Activated T-helper 1 cell treated with anti-CD3 and anti-CD28 coated beads, Interleukin-2, amount 50 U/mL, for 16 hours (primary cell): ENCODE measurements around the gene TEKTIP1.
"Not testable (repeated sequence)": the region's sequence is repeated elsewhere in the genome, so short reads cannot be mapped to it uniquely, and the experiment has no call there.

Source experiments
- DNase-seq, 2 donors: peaks; one replicate each; pipeline ENCODE4 v3.0.0-alpha.2; 2020; ENCODE audit warnings: low read depth in 1 of 2, low spot score in 1 of 2

TEKTIP1 gene

DNA sequence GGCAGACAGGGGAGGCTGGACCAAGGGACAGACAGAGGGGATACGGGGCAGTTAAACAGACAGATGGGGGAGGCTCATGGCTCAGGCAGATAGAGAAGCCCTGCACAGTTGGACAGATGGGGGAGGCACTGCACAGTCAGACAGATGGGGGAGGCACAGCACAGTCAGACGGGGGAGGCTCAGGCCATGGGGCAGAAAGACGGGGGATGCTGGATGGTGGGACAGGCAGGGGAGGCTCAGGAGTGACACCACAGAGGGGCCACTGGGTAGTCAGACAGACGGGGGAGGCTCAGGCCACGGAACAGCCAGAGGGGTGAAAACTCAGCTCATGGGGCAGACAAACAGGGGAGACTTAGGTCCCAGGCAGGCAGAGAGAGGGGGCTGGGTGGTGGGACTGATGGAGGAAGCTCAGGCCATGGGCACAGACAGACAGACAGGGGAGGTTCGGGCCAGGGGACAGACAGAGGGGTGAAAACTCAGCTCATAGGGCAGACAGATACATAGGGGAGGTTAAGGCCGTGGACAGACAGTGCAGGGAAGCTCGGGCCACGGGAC is 17.5 kb downstream of the TEKTIP1 start:
- no peak for DNase-seq

DNA sequence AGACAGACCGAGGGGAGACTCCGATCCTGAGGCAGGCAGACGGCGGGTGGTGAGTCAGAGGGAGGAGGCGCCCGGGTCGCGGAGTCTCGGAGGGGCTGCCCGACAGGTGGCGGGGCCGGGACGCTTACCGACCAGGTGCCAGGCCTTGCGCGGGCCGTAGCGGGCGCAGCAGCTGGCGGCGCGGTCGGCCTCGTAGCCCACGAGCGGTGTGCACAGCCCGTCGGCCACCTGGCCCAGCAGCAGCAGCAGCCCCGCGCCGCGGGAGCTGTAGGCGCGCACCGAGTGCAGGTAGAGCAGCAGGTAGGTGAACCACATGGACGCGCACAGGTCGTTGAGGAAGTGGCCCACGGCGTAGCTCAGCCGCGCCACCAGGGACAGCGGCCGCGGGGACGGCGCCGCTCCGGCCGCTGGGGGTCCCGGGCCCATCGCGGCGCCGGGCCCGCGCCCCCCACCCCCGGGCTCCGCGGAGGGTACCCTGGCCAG is 18.0 kb downstream of the TEKTIP1 start:
- peak; percentile 28 to 51 for DNase-seq

DNA sequence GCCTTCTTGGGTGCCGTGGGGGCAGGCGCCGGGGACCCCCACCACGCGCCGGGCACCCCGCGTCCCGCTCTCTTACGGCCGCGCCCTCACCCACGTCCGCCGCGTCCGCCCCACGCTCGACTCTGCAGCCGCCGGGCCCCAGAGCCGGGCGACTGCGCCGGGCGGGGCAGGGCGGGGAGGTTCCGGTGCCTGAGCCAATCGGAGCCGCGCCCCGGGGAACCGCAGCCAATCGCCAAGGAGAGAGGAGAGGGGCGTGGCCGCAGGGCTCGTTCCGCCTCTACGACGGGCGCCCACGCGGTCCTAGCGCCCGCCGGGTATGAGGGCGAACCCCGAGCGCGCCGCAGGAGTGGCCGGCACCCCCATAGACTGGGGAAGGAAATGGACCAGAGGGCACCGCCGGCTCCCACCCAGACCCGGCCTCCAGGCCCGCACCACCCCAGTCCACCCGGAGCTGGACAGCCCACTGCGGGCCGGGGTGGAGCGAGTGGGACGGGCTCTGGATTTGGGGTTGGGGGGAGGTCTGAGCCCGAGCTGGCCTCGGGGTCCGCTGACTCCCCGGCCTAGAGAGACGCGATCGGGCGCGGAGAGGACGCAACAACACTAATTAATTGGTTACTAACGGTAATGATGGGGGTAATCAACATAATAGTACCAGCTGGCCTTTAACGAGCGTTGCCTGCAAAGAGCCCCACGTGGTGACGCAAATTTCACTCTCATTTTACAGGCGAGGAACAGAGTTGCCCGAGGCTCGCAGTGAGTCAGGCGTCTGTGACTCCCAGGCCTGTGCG is 18.7 kb downstream of the TEKTIP1 start, which contains the start of gene MFSD12:
MFSD12 (minus strand) TSS at position 126 of the 788 bp plus-strand sequence. CDS start 183 bp downstream, outside the sequence.
- DNase-seq, result peak; percentile 87 to 93

DNA sequence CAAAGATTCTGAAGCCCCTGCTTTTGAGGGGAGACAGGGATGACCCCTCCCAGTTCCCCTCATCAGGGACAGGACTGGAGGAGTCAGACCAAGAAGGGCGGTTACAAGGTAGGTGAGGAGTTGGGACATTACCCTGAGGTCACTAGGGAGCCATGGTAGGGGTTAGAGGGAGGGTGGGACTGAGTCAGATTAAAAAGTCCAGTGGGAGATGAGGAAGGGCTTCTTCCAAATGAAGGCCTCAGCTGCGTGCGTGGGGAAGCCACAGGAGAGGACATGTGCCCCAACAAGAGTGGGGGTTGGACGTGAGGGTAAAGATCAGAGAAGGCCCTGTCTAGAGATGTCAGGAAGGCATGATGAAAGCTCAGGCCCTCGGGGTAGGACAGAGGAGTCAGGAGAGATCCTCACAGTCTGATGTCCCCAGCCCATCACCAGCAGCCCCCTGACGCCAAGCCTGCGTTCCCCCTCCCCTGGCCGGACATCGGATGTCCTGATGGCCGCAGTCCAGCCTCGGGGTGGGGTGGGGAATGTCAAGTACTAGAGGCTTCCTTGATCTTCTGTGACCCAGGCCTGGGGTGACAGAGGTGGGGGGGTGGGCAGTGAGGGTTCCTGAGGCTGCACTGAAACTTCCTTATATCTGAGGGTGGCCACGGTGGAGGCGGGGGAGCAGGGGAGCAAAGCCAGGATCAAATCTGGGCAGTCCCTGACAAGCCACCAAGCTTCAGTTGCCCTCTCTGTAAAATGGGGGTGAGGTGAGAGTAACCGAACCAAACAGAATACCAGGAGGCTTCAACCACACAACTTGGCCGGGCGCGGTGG is 24.9 kb downstream of the TEKTIP1 start:
- no peak for DNase-seq

DNA sequence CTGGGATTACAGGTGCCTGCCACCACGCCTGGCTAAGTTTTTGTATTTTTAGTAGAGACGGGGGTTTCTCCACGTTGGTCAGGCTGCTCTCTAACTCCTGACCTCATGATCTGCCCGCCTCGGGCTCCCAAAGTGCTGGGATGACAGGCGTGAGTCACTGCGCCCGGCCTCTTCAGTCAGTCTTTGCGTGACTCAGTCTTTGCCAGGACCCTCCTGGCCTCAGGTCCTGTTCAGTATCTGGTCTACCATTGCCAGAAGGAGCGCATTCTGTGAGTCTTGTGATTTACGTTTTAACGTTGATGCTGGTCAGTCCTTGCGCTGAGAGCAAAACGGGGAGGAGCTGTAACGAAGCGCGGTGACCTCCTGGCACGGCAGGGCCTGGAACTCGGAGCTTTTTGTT is 26.2 kb downstream of the TEKTIP1 start:
- no peak for DNase-seq

DNA sequence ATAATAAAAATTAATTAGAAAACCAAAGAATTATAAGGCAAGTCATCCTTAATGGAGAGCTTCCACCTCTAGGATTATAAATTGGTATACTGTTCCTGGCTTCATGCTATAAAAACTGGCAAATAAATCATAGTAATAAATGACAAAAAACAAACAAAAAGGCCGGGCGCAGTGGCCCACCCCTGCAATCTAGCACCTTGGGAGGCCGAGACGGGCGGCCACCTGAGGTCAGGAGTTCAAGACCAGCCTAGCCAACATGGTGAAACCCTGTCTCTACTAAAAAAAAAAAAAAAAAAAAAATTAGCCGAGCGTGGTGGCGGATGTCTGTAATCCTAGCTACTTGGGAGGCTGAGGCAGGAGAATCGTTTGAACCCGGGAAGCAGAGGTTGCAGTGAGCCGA is 31.1 kb downstream of the TEKTIP1 start:
- DNase-seq, result not testable (repeated sequence)

DNA sequence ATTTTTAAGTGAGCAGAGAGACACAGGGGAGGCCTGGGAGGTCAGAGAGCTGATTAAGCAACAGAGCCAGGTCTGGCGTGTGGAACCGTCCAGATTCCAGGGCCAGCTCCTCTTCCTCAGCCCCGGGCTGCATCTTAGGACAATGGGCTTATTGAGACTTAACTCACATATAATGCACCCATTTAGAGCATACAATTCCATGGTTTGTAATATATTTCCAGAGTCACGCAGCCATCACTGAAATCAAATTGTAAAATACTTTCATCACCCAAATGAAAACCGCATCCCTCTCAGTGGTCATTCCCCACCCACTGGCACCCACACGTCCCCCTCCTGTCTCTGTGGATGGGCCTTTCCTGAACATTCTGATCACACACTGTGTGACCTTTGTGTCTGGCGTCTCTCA is 31.6 kb downstream of the TEKTIP1 start:
- DNase-seq, result no peak

DNA sequence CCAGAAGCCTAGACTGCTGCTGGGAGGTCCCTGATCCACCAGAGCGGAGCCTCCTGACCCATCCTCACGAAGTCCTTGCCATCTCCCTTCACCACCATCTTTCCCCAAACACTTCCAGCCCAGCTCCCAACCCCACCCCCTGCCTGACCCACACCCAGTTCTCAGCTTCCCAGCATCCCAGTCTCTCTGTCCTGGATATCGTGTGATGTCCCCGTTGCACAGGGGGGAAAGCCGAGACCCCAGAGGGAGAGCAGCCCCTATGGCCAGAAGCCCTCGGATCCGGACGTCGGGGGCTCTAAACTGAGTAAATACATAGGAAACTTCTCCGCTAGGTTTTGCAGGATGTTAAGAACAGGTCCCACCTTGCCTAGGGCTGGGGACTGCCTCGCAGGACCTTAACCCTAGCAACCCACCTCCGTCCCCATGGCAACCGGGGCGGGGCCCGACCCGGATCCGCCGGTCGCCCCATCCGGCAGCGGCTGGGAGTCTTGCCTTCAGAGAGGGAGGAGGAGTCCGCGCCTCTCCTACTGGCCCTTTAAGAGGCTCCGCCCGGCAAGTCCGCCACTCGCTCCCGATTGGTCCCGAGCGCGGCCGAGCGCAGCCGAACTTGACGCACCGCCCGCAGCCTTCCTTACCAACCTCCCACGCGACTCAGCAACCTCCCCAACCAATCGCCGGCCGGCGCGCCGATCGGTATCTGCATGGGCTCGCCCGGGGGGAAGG is 33.3 kb downstream of the TEKTIP1 start:
- peak; percentile 99 to 100 for DNase-seq

DNA sequence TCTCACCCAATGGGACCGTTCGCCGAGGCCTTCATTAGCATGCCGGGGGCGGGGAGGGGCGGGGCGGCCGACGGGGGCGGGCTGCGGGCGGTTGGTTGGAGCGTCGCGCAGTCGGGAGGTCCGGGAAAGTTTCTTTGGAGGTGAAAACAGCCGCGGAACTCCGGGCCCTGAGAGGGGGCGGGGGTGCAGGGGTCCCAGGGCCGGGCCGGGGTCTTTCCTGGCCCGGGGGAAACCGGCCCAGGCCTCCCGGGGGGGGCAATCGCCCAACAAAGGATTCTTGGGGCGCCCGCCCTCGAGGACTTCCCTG is 33.8 kb downstream of the TEKTIP1 start, which contains the start of gene HMG20B:
HMG20B (plus strand) TSS at position 90 of the 307 bp plus-strand sequence. CDS start 366 bp downstream, outside the sequence.
- no peak for DNase-seq

DNA sequence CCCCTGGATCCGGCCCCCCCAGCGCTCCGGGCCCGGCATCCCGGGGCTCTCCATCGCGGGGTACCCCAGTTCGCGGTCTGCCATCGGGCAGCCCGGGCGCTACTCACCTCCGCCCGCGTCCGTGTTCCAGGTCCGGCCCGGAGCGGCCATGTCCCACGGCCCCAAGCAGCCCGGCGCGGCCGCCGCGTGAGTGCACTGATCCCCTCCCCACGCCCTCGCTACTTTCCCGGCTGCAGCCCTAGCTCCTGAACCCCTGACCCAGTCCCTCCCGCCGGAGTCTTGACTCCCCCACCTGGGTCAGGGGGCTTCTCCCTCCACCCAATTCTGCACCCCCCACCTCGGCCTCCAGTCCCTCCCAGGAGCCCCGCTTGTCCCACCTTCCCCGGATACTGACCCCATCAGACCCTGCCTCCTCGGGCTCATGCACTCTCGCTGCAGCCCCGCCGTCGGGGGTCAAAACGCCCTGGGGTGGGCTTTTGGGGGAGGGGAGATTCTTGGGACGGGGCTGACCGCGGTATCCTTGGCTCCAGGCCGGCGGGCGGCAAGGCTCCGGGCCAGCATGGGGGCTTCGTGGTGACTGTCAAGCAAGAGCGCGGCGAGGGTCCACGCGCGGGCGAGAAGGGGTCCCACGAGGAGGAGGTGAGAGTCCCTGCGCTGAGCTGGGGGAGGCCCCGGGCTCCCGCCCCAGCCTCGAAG is 34.3 kb downstream of the TEKTIP1 start:
- no peak for DNase-seq

DNA sequence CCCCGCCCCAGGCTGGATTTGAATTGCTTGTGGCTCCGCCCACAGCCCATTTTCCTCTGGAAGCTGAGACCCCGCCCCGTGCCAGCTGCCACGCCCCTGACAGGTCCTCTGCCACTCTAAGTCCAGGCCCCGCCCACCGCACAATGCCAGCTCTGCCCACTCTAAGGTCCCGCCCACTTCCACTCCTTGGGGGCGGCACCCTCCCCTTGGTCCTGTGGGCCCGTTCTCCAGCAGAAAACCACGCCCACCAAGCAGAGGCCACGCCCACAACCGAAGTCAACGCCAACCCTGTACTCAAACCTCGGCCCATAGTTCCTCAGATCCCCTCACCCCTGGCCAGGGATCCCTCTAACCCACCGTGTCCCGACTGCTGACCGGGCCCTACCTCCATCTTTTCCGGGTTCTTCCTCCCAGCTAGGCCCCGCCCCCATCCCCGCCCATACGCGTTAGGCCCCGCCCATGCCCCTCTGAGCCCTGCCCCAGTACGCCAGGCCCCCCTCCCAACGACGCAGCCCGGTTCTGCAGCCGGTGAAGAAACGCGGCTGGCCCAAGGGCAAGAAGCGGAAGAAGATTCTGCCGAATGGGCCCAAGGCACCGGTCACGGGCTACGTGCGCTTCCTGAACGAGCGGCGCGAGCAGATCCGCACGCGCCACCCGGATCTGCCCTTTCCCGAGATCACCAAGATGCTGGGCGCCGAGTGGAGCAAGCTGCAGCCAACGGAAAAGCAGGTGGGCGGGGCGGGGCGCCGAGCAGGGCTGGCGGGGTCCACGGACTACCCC is 35.1 kb downstream of the TEKTIP1 start:
- DNase-seq, result peak; percentile 45 to 60

DNA sequence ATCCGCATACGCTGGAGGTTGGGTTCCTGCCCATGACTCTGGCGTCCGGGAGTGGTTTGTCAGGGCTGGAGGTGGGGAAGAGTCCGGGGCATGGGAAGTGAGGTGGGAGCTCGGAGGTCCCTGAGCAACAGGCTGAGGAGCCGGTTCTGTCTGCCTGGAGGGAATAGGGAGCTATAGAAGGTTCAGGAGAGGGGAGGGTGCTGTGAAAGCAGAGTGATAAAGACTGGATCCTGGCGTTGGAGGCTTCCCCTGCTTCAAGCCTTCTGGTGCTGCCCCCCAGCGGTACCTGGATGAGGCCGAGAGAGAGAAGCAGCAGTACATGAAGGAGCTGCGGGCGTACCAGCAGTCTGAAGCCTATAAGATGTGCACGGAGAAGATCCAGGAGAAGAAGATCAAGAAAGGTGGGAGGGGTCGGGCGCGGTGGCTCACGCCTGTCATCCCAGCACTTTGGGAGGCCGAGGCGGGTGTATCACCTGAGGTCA is 36.3 kb downstream of the TEKTIP1 start:
- no peak for DNase-seq

DNA sequence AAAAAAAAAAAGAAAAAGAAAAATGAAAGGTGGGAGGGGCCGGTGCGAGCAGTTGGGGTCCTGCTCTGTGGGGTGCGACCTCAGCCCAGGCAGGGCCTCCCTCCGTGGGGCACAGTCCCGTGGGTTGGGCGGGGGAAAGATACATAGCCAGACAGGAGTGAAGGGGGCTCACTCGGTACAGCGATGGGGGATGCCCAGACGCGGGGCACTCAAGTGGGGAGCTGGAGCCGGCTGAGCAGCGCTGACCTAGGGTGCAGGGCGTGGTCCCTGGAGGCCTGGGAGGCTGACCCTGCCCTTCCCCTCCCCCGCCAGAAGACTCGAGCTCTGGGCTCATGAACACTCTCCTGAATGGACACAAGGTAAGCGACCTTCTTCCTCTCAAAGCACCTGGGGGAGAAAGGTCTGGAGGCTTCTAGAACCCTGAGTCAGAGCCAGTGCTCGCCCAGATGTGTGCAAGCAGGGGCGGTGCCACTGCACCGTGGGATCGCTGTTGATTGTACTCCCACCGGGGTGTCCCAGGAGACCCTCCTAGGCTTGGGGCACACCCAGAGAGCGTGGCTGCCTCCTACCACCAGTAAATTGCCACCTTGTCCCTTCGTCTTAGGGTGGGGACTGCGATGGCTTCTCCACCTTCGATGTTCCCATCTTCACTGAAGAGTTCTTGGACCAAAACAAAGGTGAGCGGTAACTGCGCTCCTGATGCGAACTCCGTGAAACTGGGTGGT is 37.1 kb downstream of the TEKTIP1 start:
- DNase-seq, result no peak

DNA sequence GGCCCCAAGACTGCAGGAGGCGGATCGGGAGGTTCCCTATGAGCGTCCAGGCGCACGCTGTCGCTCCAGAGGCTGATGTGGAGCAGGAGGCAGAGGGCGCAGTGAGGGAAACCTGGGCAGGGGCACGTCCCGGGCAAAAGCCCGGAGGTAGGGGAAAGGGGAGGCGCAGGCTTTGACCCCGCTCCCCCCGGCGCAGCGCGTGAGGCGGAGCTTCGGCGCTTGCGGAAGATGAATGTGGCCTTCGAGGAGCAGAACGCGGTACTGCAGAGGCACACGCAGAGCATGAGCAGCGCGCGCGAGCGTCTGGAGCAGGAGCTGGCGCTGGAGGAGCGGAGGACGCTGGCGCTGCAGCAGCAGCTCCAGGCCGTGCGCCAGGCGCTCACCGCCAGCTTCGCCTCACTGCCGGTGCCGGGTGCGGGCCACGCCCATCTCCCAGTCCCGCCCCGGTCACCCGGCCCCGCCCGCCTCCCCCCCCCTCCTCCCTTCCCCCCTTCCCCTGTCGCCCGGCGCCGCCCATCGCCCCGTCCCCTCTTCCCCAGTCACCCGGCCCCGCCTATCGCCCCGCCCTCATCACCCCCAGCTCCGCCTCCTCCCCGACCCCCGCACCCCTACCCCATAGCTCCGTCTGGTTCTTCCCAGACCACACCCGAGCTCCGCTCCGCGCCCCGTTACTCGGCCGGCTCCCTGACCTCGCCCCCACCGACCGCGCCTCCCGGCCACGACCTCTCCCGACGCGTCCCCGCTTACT is 37.9 kb downstream of the TEKTIP1 start:
- DNase-seq, result no peak

DNA sequence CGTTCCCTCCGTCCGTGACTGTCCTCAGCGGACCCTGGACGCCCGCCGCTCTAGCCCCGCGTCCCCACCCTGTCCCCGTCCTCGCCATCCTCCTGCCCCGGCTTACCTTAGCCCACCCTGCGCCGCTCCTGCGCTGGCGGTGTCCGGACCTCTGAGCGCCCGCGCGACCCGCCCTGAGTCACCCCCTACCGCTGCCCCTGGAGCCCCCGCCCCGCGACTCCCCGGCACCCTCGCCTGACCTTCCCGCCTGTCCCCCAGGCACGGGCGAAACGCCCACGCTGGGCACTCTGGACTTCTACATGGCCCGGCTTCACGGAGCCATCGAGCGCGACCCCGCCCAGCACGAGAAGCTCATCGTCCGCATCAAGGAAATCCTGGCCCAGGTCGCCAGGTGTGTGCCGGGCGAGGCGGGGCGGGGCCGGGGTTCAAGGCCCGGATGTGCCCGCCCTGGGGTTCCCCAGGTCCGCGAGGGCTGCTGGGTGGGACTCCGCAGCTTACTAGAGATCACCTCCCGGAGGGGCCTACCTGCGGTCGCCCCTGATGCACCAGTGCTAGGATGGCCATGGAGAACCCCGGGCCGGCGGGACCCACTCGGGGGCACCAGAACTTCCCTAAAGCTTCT is 38.9 kb downstream of the TEKTIP1 start:
- DNase-seq, result no peak

DNA sequence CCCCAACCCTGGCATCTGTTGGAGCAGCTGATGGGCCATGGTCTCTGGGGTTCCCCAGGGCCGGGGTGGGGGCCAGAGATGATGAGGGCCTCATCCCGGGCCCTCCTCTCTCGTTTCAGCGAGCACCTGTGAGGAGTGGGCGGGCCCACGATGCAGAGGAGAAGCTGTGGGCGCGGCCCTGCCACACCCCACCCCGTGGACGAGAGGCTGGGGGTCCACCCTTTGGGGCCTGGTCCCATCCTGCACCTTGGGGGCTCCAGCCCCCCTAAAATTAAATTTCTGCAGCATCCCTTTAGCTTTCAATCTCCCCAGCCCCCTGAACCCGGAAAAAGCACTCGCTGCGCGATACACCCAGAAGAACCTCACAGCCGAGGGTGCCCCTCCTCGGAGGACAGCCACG is 39.4 kb downstream of the TEKTIP1 start:
- no peak for DNase-seq

DNA sequence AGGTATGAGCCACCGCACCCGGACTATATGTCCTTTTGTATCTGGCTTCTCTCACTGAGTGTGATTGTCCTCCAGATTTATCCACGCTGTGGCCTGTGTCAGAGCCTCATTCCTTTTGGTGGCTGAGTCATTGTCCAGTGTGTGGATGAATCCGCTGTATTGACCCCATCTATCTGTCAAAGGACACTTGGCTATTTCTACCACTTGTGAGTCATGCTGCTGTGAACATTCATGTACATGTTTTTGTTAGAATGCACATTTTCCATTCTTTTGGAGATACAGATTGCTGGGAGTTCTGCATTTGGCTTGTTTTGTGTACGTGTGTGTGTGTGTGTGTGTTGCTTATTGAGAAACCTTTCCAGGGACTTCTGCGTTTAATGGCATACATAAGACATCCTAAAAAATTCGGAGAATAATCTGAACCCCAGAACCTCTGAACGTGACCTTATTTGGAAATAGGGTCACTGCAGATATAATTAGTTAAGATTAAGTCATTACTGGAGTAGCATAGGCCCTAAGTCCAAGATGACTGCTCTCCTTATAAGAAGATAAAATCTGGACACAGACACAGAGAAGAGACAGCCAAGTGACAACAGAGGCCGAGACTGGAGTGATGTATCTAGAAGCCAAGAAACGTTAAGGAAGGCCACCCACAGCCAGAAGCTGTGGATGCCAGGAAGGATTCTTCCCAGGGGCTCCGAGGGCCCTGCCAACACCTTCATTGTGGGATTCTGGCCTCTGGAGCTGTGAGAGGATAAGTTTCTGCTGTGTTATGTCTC is 41.4 kb downstream of the TEKTIP1 start:
- no peak for DNase-seq
